Gastrocnemius medialis (tissue), 4 donors: ENCODE results near the gene AFG1L. TPM values are rescaled to one million over a fixed set of nuclear protein-coding genes. Genes with fewer than 3 reads are reported as not detected.
A peak's percentile ranks its signal among the peaks of the same experiment; 100 is the strongest.

Experiments used
- ATAC-seq, 2 donors: fragments of 150-250 bp; one replicate each; pipeline ENCODE4 v1.9.1; 2016
- DNase-seq, 2 donors: peaks; one replicate each; pipeline ENCODE4 v3.0.0-alpha.2; 2019
- H3K27ac ChIP-seq, 4 donors: fragments of 200-600 bp; sonication (generic); 1 replicate in 1 of 4; 2 replicates in 3 of 4; pipeline ENCODE4 v1.5.1; 2016 to 2018; ENCODE audit warnings: mild to moderate bottlenecking in 2 of 4, moderate library complexity in 1 of 4
- H3K27me3 ChIP-seq, 3 donors: fragments of 200-600 bp; sonication (generic) in 2 of 3; 1 replicate in 1 of 3; 2 replicates in 2 of 3; pipeline versions ENCODE4 v1.5.1 to v1.6.0; 2016 to 2019; ENCODE audit warnings: mild to moderate bottlenecking in 1 of 3, moderate library complexity in 1 of 3
- H3K36me3 ChIP-seq, 2 donors: fragments of 200-600 bp; sonication (generic) in 1 of 2; one replicate each; pipeline ENCODE4 v1.5.1; 2017 to 2018
- H3K4me1 ChIP-seq, 2 donors: fragments of 200-600 bp; sonication (generic) in 1 of 2; one replicate each; pipeline ENCODE4 v1.5.1; 2016 to 2017; ENCODE audit warnings: mild to moderate bottlenecking in 2 of 2
- H3K4me3 ChIP-seq, 4 donors: fragments of 200-600 bp; sonication (generic) in 3 of 4; 1 replicate in 1 of 4; 2 replicates in 3 of 4; pipeline ENCODE4 v1.5.1; 2016 to 2019; ENCODE audit warnings: mild to moderate bottlenecking in 2 of 4
- H3K9me3 ChIP-seq, 3 donors: fragments of 200-600 bp; sonication (generic) in 2 of 3; 1 replicate in 1 of 3; 2 replicates in 2 of 3; pipeline ENCODE4 v1.5.1; 2016 to 2019
- CTCF ChIP-seq, 5 experiments: fragments of 450-650 bp in 3 of 5; fragments of 200-600 bp in 2 of 5; sonication (generic) in 2 of 5; IDR thresholded peaks in 4 of 5; conservative IDR thresholded peaks in 1 of 5; 1 replicate in 4 of 5; 2 replicates in 1 of 5; pipeline ENCODE4 v1.5.1; 2016 to 2019; ENCODE audit warnings: antibody characterized with exemption in 5 of 5, mild to moderate bottlenecking in 3 of 5, moderate library complexity in 3 of 5
- POLR2A ChIP-seq, 2 donors: fragments of 450-650 bp; IDR thresholded peaks; one replicate each; pipeline ENCODE4 v1.6.1; 2017; ENCODE audit warnings: antibody characterized with exemption in 2 of 2, mild to moderate bottlenecking in 2 of 2, moderate library complexity in 2 of 2
- in situ Hi-C, 4 donors: fragments of 200-750 bp; cut with MboI; loops; one replicate each; pipeline versions ENCODE4 v1.15.0 to v1.8.0; 2017; ENCODE audit warnings: low sequenced_read_pairs in 4 of 4
- intact Hi-C: fragments of 100-400 bp; cut with DNase I; formaldehyde crosslinking; loops from one replicate; pipeline ENCODE4 v1.15.1; 2023; ENCODE audit warnings: low total_unique reads
- total RNA-seq, 4 donors: library from RNA; depleted of rRNA; stranded (reverse); fragments of >200 nt; gene quantifications; one replicate each; pipeline versions ENCODE4 v1.1.0 to v1.2.3, GENCODE V29; 2016

The AFG1L gene
- total RNA-seq, 4 donors from 2014 or later: 2.1 to 7.0 (median 2.6) TPM

- Histone ChIP-seq H3K36me3 (no peaks in the 10 kb centered on the region), H3K9me3 (no peaks in the 10 kb centered on the region), H3K4me1 (peaks cover 26 to 29% of the 10 kb centered on the region in 2 donors), H3K27me3 (no peaks in the 10 kb centered on the region), H3K27ac (peak overlapping the region; percentile 54 to 86 (median 75)), H3K4me3 (no peak overlapping the region)
- TF ChIP-seq POLR2A (IDR thresholded peaks at IDR 0.05) (no peak), CTCF (IDR thresholded peaks at IDR 0.05 in 4 of 5, conservative IDR thresholded peaks at IDR 0.05 in 1 of 5) (peak; percentile 80 to 95 (median 89))
- intact Hi-C loops: loop anchor here (1.0 to 5.0 kb wide), 5 partner anchors 240 to 530 kb away; no protein-coding TSS in a partner anchor
- in situ Hi-C loops: loop anchor here (5.0 to 10.0 kb wide), 9 partner anchors 235 to 533 kb away; no protein-coding TSS in a partner anchor
- peak; percentile 90 to 94 for ATAC-seq
- DNase-seq: peak; percentile 76 to 86
These were observed 247.2 kb downstream of the AFG1L start for GRCh38 chr6:108541843-108542759.

- no peaks in the 10 kb centered on the region for H3K27me3 ChIP-seq
- H3K9me3 ChIP-seq: no peaks in the 10 kb centered on the region
- in situ Hi-C loops (loop anchor here (5.0 to 10.0 kb wide), 9 partner anchors 234 to 531 kb away; no protein-coding TSS in a partner anchor), intact Hi-C loops (loop anchor here (5.0 kb wide), 2 partner anchors 464 to 529 kb away; no protein-coding TSS in a partner anchor)
- peak overlapping the region in 3 of 4 donors; percentile 72 to 86 (median 78) for H3K27ac ChIP-seq
- H3K4me3 ChIP-seq: no peak overlapping the region
- TF ChIP-seq POLR2A (IDR thresholded peaks at IDR 0.05): no peak
- TF ChIP-seq CTCF (IDR thresholded peaks at IDR 0.05 in 4 of 5, conservative IDR thresholded peaks at IDR 0.05 in 1 of 5): no peak
- H3K4me1 ChIP-seq: peaks cover 26 to 29% of the 10 kb centered on the region in 2 donors
- no peak for DNase-seq
- ATAC-seq: no peak
- no peaks in the 10 kb centered on the region for H3K36me3 ChIP-seq
These were observed 248.5 kb downstream of the AFG1L start for GRCh38 chr6:108543175-108543940.

GRCh38 chr6:108544606-108545005 lies 249.8 kb downstream of the AFG1L start:
- H3K27ac ChIP-seq: peak overlapping the region in 3 of 4 donors; percentile 42 to 54 (median 48)
- DNase-seq (no peak), ATAC-seq (no peak)
- intact Hi-C loops: loop anchor here (5.0 kb wide), 2 partner anchors 463 to 528 kb away; no protein-coding TSS in a partner anchor
- H3K9me3 ChIP-seq: no peaks in the 10 kb centered on the region
- no peak for TF ChIP-seq POLR2A (IDR thresholded peaks at IDR 0.05)
- no peak for TF ChIP-seq CTCF (IDR thresholded peaks at IDR 0.05 in 4 of 5, conservative IDR thresholded peaks at IDR 0.05 in 1 of 5)
- no peaks in the 10 kb centered on the region for H3K27me3 ChIP-seq
- no peak overlapping the region for H3K4me3 ChIP-seq
- H3K36me3 ChIP-seq: no peaks in the 10 kb centered on the region
- in situ Hi-C loops: loop anchor here (5.0 to 10.0 kb wide), 9 partner anchors 233 to 530 kb away; no protein-coding TSS in a partner anchor
- peaks cover 26 to 29% of the 10 kb centered on the region in 2 donors for H3K4me1 ChIP-seq
